ENCODE data around the gene AKR1E2. TPM values are rescaled to one million over a fixed set of nuclear protein-coding genes. Genes with fewer than 3 reads are reported as not detected.

Gene AKR1E2
- total RNA-seq, 1 experiment from 2014 or later, result not detected

GRCh38 chr10:4846775-4847174 is 20.8 kb downstream of the AKR1E2 start:
- no peaks in the 10 kb centered on the region for H3K27me3 ChIP-seq
- H3K4me3 ChIP-seq, result no peak overlapping the region
- no peaks in the 10 kb centered on the region for H3K9me3 ChIP-seq (replicated peaks)
- no peaks in the 10 kb centered on the region for H3K36me3 ChIP-seq
- no peak for DNase-seq
- no peak overlapping the region for H3K27ac ChIP-seq
- H3K4me1 ChIP-seq, result peaks cover 25% of the 10 kb centered on the region

GRCh38 chr10:4847561-4848355 is 21.8 kb downstream of the AKR1E2 start:
- peak; percentile 13 to 37 for DNase-seq
- peak overlapping the region; percentile 33; the same call in 1 of the 2 replicates for H3K27ac ChIP-seq
- no peaks in the 10 kb centered on the region for H3K9me3 ChIP-seq (replicated peaks)
- H3K27me3 ChIP-seq, result no peaks in the 10 kb centered on the region
- H3K4me3 ChIP-seq, result no peak overlapping the region
- H3K36me3 ChIP-seq, result no peaks in the 10 kb centered on the region
- peaks cover 32% of the 10 kb centered on the region for H3K4me1 ChIP-seq

GRCh38 chr10:4848356-4849041 is 22.5 kb downstream of the AKR1E2 start:
- Histone ChIP-seq H3K4me1 (peaks cover 36% of the 10 kb centered on the region), H3K27ac (no peak overlapping the region), H3K9me3 (replicated peaks) (no peaks in the 10 kb centered on the region), H3K36me3 (no peaks in the 10 kb centered on the region), H3K27me3 (no peaks in the 10 kb centered on the region), H3K4me3 (no peak overlapping the region)
- DNase-seq, result no peak

- H3K4me1 ChIP-seq, result peaks cover 36% of the 10 kb centered on the region
- no peak overlapping the region for H3K4me3 ChIP-seq
- DNase-seq, result no peak
- no peak overlapping the region; the same call in 1 of the 2 replicates for H3K27ac ChIP-seq
- H3K9me3 ChIP-seq (replicated peaks), result no peaks in the 10 kb centered on the region
- H3K27me3 ChIP-seq, result no peaks in the 10 kb centered on the region
- no peaks in the 10 kb centered on the region for H3K36me3 ChIP-seq
Observed at GRCh38 chr10:4849042-4849402, 23.0 kb downstream of the AKR1E2 start.

- no peaks in the 10 kb centered on the region for H3K36me3 ChIP-seq
- DNase-seq, result peak; percentile 84 to 94
- H3K4me1 ChIP-seq, result peaks cover 36% of the 10 kb centered on the region
- H3K27ac ChIP-seq, result peak overlapping the region; percentile 99
- no peaks in the 10 kb centered on the region for H3K9me3 ChIP-seq (replicated peaks)
- no peaks in the 10 kb centered on the region for H3K27me3 ChIP-seq
- peak overlapping the region; percentile 39 for H3K4me3 ChIP-seq
Observed at GRCh38 chr10:4849555-4850242, 23.7 kb downstream of the AKR1E2 start.

GRCh38 chr10:4850397-4850796 is 24.4 kb downstream of the AKR1E2 start:
- Histone ChIP-seq H3K4me1 (peaks cover 36% of the 10 kb centered on the region), H3K36me3 (no peaks in the 10 kb centered on the region), H3K9me3 (replicated peaks) (no peaks in the 10 kb centered on the region), H3K27me3 (no peaks in the 10 kb centered on the region), H3K27ac (peak overlapping the region; percentile 99), H3K4me3 (peak overlapping the region; percentile 39)
- DNase-seq, result peak; percentile 84 to 92

GRCh38 chr10:4851176-4851575 is 25.2 kb downstream of the AKR1E2 start:
- no peak for DNase-seq
- Histone ChIP-seq H3K36me3 (no peaks in the 10 kb centered on the region), H3K9me3 (replicated peaks) (no peaks in the 10 kb centered on the region), H3K27me3 (no peaks in the 10 kb centered on the region), H3K4me3 (no peak overlapping the region), H3K4me1 (peaks cover 36% of the 10 kb centered on the region), H3K27ac (peak overlapping the region; percentile 99)

GRCh38 chr10:4851846-4852245 is 25.8 kb downstream of the AKR1E2 start:
- H3K27ac ChIP-seq, result peak overlapping the region; percentile 99; the same call in 1 of the 2 replicates
- no peaks in the 10 kb centered on the region for H3K27me3 ChIP-seq
- H3K4me1 ChIP-seq, result peaks cover 36% of the 10 kb centered on the region
- no peak overlapping the region for H3K4me3 ChIP-seq
- no peaks in the 10 kb centered on the region for H3K9me3 ChIP-seq (replicated peaks)
- no peaks in the 10 kb centered on the region for H3K36me3 ChIP-seq
- no peak for DNase-seq

- no peak for DNase-seq
- Histone ChIP-seq H3K27ac (no peak overlapping the region), H3K27me3 (no peaks in the 10 kb centered on the region), H3K4me1 (no peaks in the 10 kb centered on the region), H3K4me3 (no peak overlapping the region), H3K9me3 (replicated peaks) (no peaks in the 10 kb centered on the region), H3K36me3 (no peaks in the 10 kb centered on the region)
Observed at GRCh38 chr10:4865945-4866661, 40.1 kb downstream of the AKR1E2 start.

GRCh38 chr10:4867109-4867519 is 41.1 kb downstream of the AKR1E2 start:
- Histone ChIP-seq H3K36me3 (no peaks in the 10 kb centered on the region), H3K9me3 (replicated peaks) (no peaks in the 10 kb centered on the region), H3K27me3 (no peaks in the 10 kb centered on the region), H3K27ac (no peak overlapping the region), H3K4me3 (no peak overlapping the region), H3K4me1 (no peaks in the 10 kb centered on the region)
- no peak for DNase-seq

- Histone ChIP-seq H3K27me3 (no peaks in the 10 kb centered on the region), H3K9me3 (replicated peaks) (no peaks in the 10 kb centered on the region), H3K36me3 (no peaks in the 10 kb centered on the region), H3K27ac (no peak overlapping the region), H3K4me3 (no peak overlapping the region), H3K4me1 (no peaks in the 10 kb centered on the region)
- no peak for DNase-seq
Observed at GRCh38 chr10:4867520-4868356, 41.7 kb downstream of the AKR1E2 start.

GRCh38 chr10:4868357-4868657 is 42.3 kb downstream of the AKR1E2 start:
- H3K36me3 ChIP-seq, result no peaks in the 10 kb centered on the region

GRCh38 chr10:4882704-4883078 is 56.7 kb downstream of the AKR1E2 start:
- DNase-seq, result no peak
- H3K4me3 ChIP-seq, result no peak overlapping the region
- no peak overlapping the region for H3K27ac ChIP-seq
- H3K27me3 ChIP-seq, result no peaks in the 10 kb centered on the region
- H3K4me1 ChIP-seq, result no peaks in the 10 kb centered on the region
- H3K9me3 ChIP-seq (replicated peaks), result no peaks in the 10 kb centered on the region
- no peaks in the 10 kb centered on the region for H3K36me3 ChIP-seq

More at GRCh38 chr10:4868357-4868657, 42.3 kb downstream of the AKR1E2 start:
- no peak for DNase-seq
- Histone ChIP-seq H3K27me3 (no peaks in the 10 kb centered on the region), H3K9me3 (replicated peaks) (no peaks in the 10 kb centered on the region), H3K4me1 (no peaks in the 10 kb centered on the region), H3K4me3 (no peak overlapping the region), H3K27ac (no peak overlapping the region)

- Histone ChIP-seq H3K9me3 (replicated peaks) (no peaks in the 10 kb centered on the region), H3K27ac (no peak overlapping the region), H3K36me3 (no peaks in the 10 kb centered on the region), H3K4me3 (no peak overlapping the region), H3K27me3 (no peaks in the 10 kb centered on the region), H3K4me1 (no peaks in the 10 kb centered on the region)
- DNase-seq, result no peak
Observed at GRCh38 chr10:4883079-4883739, 57.2 kb downstream of the AKR1E2 start.

All from SJCRH30 (cell line).